Heart left ventricle (tissue), 13 donors: ENCODE measurements around the gene CCR9.

ENCODE experiments used
- POLR2A ChIP-seq, 2 donors: fragments of 450-650 bp; IDR thresholded peaks; one replicate each; pipeline ENCODE4 v1.6.1; 2017; ENCODE audit warnings: antibody characterized with exemption in 2 of 2, mild to moderate bottlenecking in 2 of 2, moderate library complexity in 2 of 2
- TF ChIP-seq, protein P1 (sequence below), 12 donors: fragments of 200-600 bp; sonication (generic) in 4 of 12; IDR thresholded peaks; one replicate each; pipeline versions ENCODE4 v1.5.0 to v1.8.0; 2018 to 2022; ENCODE audit warnings: antibody characterized with exemption in 12 of 12, mild to moderate bottlenecking in 5 of 12
- donor health status: ischemic (EF 13 %, LVEDD 7.1; RV severe dilation, severe dysfunction).
- donor health status: DM: no; HTN: yes; CAD: no.
- donor health status: DM: no; HTN: no; CAD: no.
- donor health status: ischemic (EF 25% LVEDD 6.9; RV normal size, moderate dysfunction).
- donor health status: ischemic (EF 25% LVEDD 5.7; RV mildly dilated, moderate dysfunction).
- donor health status: ischemic (EF 35%, LVEDD 5.7; RV mildly dilated, moderate dysfunction).
- donor health status: nonischemic (EF 11% LVEDD 7.7; RV severe dilation, severe dysfunction).
- donor health status: DM: yes; HTN: yes; CAD: no.
- donor health status: PGD.
- donor health status: ischemic (EF 29% LVEDD 5.4; RV normal size, mild dysfunction).
- donor health status: nonischemic (EF 23%, LVEDD 6.1; RV moderate dilation, normal function).

DNA sequence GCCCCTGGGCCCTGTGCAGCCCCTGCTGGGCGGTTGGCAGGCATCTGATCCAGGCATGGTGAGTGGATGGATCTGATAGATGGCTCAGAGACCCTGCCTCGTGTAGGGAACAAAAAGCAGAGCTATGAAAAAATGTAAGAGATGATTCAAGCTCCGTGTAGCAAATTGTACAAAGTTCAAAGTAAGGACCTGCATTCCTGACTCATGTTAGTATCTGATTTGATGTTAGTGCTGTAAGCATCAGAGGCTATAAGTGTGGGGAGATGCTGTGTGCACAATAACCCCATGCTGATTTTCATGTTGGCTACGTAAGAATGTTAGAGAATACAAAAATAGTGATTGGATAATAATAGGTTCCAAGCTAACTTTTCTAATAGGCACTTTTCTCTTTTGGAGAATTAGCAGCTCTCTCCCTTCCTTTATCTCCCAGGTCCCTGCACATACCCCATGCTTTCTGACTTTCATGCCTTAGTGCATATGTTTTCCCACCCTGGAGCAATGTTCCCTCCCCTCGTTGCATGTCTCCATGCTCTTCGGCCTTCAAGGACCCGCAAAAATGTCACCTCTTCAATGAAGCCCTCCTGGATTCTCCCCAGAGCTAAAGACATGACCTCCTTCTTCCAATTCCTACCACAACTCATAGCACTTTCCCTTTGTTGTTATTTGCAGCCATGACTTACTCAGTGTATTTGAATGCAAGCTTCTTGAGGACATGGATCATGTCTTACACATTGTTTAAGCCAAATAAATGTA, 1.6 kb downstream of the CCR9 start:
- TF ChIP-seq, protein P1, sequence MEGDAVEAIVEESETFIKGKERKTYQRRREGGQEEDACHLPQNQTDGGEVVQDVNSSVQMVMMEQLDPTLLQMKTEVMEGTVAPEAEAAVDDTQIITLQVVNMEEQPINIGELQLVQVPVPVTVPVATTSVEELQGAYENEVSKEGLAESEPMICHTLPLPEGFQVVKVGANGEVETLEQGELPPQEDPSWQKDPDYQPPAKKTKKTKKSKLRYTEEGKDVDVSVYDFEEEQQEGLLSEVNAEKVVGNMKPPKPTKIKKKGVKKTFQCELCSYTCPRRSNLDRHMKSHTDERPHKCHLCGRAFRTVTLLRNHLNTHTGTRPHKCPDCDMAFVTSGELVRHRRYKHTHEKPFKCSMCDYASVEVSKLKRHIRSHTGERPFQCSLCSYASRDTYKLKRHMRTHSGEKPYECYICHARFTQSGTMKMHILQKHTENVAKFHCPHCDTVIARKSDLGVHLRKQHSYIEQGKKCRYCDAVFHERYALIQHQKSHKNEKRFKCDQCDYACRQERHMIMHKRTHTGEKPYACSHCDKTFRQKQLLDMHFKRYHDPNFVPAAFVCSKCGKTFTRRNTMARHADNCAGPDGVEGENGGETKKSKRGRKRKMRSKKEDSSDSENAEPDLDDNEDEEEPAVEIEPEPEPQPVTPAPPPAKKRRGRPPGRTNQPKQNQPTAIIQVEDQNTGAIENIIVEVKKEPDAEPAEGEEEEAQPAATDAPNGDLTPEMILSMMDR (IDR thresholded peaks at IDR 0.05) = no peak
- TF ChIP-seq POLR2A (IDR thresholded peaks at IDR 0.05) = no peak
